Measurements from ENCODE around the gene HEBP1.

Gene HEBP1

GRCh38 chr12:12974211-12974610 is 25.9 kb downstream of the HEBP1 start:
- Histone ChIP-seq H3K36me3 (ENCODE audit: control insufficient read depth, insufficient read depth, low read length) (peaks cover 52% of the 10 kb centered on the region), H3K4me1 (ENCODE audit: control insufficient read depth, insufficient read depth, low read length) (0 out of 2 replicates have a peak, but pooled peaks cover 2% of the 10 kb centered on the region), H3K4me3 (ENCODE audit: low read depth, low read length) (no peak overlapping the region), H3K27me3 (ENCODE audit: control insufficient read depth, insufficient read depth, low read length) (no peaks in the 10 kb centered on the region), H3K9me3 (ENCODE audit: control insufficient read depth, insufficient read depth, low read length) (0 out of 2 replicates have a peak, but pooled peaks cover 5% of the 10 kb centered on the region), H3K27ac (ENCODE audit: low read depth, low read length) (no peak overlapping the region), H3K9ac (ENCODE audit: low read depth, low read length) (no peak overlapping the region)

GRCh38 chr12:12973019-12973418 is 27.0 kb downstream of the HEBP1 start:
- H3K27ac ChIP-seq (ENCODE audit: low read depth, low read length): no peak overlapping the region
- 0 out of 2 replicates have a peak, but pooled peaks cover 5% of the 10 kb centered on the region for H3K9me3 ChIP-seq (ENCODE audit: control insufficient read depth, insufficient read depth, low read length)
- H3K9ac ChIP-seq (ENCODE audit: low read depth, low read length): no peak overlapping the region
- no peak overlapping the region for H3K4me3 ChIP-seq (ENCODE audit: low read depth, low read length)
- no peaks in the 10 kb centered on the region for H3K27me3 ChIP-seq (ENCODE audit: control insufficient read depth, insufficient read depth, low read length)
- 0 out of 2 replicates have a peak, but pooled peaks cover 2% of the 10 kb centered on the region for H3K4me1 ChIP-seq (ENCODE audit: control insufficient read depth, insufficient read depth, low read length)
- H3K36me3 ChIP-seq (ENCODE audit: control insufficient read depth, insufficient read depth, low read length): peaks cover 46% of the 10 kb centered on the region

DNA sequence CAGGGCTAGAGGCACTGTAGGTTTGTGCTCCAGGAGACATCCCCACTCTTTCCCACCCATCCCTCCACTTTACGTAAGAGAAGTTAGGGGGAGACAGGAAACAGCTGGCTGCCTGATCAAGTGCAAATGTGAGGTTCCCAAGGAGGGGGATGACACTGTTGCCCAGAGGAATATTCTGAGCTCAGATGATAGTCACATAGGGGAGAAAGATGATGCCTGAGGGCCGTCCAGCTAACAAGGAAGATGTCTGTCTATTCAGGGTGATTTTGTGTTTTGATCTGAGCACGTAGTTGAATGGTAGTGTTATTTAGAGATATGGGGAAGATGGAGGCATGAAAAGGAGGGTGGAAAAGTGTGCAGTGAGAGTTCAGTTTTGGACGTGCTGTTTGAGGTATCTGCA is 34.2 kb downstream of the HEBP1 start:
- H3K9ac ChIP-seq (ENCODE audit: low read depth, low read length): no peak overlapping the region
- H3K27me3 ChIP-seq (ENCODE audit: control insufficient read depth, insufficient read depth, low read length): no peaks in the 10 kb centered on the region
- no peak overlapping the region for H3K27ac ChIP-seq (ENCODE audit: low read depth, low read length)
- no peaks in the 10 kb centered on the region for H3K9me3 ChIP-seq (ENCODE audit: control insufficient read depth, insufficient read depth, low read length)
- no peak overlapping the region for H3K4me3 ChIP-seq (ENCODE audit: low read depth, low read length)
- no peaks in the 10 kb centered on the region for H3K36me3 ChIP-seq (ENCODE audit: control insufficient read depth, insufficient read depth, low read length)
- H3K4me1 ChIP-seq (ENCODE audit: control insufficient read depth, insufficient read depth, low read length): no peaks in the 10 kb centered on the region

DNA sequence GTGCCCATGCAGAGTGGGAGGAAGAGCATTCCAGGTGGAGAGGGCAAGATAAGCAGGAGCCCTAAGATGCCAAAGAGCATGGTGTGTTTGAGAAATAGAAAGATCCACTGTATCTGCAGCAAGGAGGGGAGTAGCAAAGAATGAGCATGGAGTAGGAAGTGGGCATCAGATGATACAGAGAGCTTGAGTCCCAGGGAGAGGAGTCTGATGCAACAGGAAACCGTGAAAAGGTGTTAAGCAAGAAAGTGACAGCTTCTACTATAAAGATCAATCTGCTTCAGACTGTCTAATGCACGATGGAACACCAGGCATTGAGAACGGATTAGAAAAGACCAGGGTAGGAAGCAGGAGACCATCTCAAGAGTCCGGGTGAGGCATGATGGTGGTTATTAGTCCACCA is 35.8 kb downstream of the HEBP1 start:
- Histone ChIP-seq H3K36me3 (ENCODE audit: control insufficient read depth, insufficient read depth, low read length) (no peaks in the 10 kb centered on the region), H3K27me3 (ENCODE audit: control insufficient read depth, insufficient read depth, low read length) (no peaks in the 10 kb centered on the region), H3K9me3 (ENCODE audit: control insufficient read depth, insufficient read depth, low read length) (no peaks in the 10 kb centered on the region), H3K4me1 (ENCODE audit: control insufficient read depth, insufficient read depth, low read length) (no peaks in the 10 kb centered on the region), H3K27ac (ENCODE audit: low read depth, low read length) (no peak overlapping the region), H3K4me3 (ENCODE audit: low read depth, low read length) (no peak overlapping the region), H3K9ac (ENCODE audit: low read depth, low read length) (no peak overlapping the region)

DNA sequence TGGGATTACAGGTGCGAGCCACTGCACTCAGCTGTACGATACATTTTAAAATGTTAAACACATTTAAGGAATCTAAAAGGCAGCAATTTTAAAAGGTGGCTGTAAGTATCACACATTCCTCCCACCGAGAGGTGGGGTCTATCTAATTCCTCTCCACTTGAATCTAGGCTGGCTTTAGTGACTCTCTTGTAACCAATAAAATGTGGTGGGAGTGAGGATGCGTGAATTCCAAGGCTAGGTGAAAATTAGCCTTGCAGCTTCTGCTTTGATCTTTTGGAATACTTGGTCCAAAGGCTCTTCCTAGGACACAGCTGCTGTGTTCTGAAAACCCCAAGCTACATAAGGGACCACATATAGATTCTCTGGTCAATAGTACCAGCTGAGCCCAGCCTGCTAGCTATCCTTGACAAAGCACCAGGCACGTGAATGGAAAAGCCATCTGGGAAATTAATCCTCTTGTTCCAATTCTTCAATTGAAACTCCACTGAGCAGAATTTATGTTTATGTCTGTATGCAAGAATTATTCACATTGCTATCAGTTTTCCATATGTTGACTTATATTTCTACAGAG is 39.3 kb downstream of the HEBP1 start:
- H3K27ac ChIP-seq (ENCODE audit: low read depth, low read length): no peak overlapping the region
- H3K4me1 ChIP-seq (ENCODE audit: control insufficient read depth, insufficient read depth, low read length): no peaks in the 10 kb centered on the region
- no peaks in the 10 kb centered on the region for H3K9me3 ChIP-seq (ENCODE audit: control insufficient read depth, insufficient read depth, low read length)
- no peak overlapping the region for H3K4me3 ChIP-seq (ENCODE audit: low read depth, low read length)
- no peak overlapping the region for H3K9ac ChIP-seq (ENCODE audit: low read depth, low read length)
- no peaks in the 10 kb centered on the region for H3K36me3 ChIP-seq (ENCODE audit: control insufficient read depth, insufficient read depth, low read length)
- H3K27me3 ChIP-seq (ENCODE audit: control insufficient read depth, insufficient read depth, low read length): no peaks in the 10 kb centered on the region

- H3K9ac ChIP-seq (ENCODE audit: low read depth, low read length): no peak overlapping the region
- no peak overlapping the region for H3K4me3 ChIP-seq (ENCODE audit: low read depth, low read length)
- H3K27ac ChIP-seq (ENCODE audit: low read depth, low read length): no peak overlapping the region
- H3K27me3 ChIP-seq (ENCODE audit: control insufficient read depth, insufficient read depth, low read length): no peaks in the 10 kb centered on the region
- H3K9me3 ChIP-seq (ENCODE audit: control insufficient read depth, insufficient read depth, low read length): no peaks in the 10 kb centered on the region
- H3K36me3 ChIP-seq (ENCODE audit: control insufficient read depth, insufficient read depth, low read length): no peaks in the 10 kb centered on the region
- no peaks in the 10 kb centered on the region for H3K4me1 ChIP-seq (ENCODE audit: control insufficient read depth, insufficient read depth, low read length)
These were observed 41.2 kb downstream of the HEBP1 start for GRCh38 chr12:12958886-12959285.

GRCh38 chr12:12954878-12955625 is 45.0 kb downstream of the HEBP1 start:
- H3K27me3 ChIP-seq (ENCODE audit: control insufficient read depth, insufficient read depth, low read length): no peaks in the 10 kb centered on the region
- H3K27ac ChIP-seq (ENCODE audit: low read depth, low read length): no peak overlapping the region
- H3K36me3 ChIP-seq (ENCODE audit: control insufficient read depth, insufficient read depth, low read length): no peaks in the 10 kb centered on the region
- no peak overlapping the region for H3K4me3 ChIP-seq (ENCODE audit: low read depth, low read length)
- no peaks in the 10 kb centered on the region for H3K4me1 ChIP-seq (ENCODE audit: control insufficient read depth, insufficient read depth, low read length)
- H3K9me3 ChIP-seq (ENCODE audit: control insufficient read depth, insufficient read depth, low read length): no peaks in the 10 kb centered on the region
- H3K9ac ChIP-seq (ENCODE audit: low read depth, low read length): no peak overlapping the region

DNA sequence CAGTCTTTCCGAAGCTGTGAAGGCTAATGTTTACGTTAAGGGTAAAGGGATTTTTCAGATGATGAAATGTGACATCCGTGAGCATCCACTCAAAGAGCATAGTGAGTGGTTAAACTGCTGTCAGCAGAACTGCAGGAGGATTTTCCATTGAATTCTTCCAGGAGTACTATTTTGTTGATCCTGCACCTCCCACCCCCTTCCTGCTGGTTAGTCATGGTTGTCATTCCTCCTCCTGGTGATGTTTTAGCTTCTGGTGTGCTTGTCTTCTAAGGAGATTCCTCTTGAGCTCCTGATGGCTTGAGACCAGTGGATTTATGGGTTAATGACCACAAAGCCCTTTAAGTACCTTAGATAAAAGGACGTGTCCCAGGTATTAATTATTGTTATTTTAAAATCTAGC is 45.7 kb downstream of the HEBP1 start:
- Histone ChIP-seq H3K36me3 (ENCODE audit: control insufficient read depth, insufficient read depth, low read length) (0 out of 2 replicates have a peak, but pooled peaks cover 5% of the 10 kb centered on the region), H3K9me3 (ENCODE audit: control insufficient read depth, insufficient read depth, low read length) (no peaks in the 10 kb centered on the region), H3K27me3 (ENCODE audit: control insufficient read depth, insufficient read depth, low read length) (no peaks in the 10 kb centered on the region), H3K9ac (ENCODE audit: low read depth, low read length) (no peak overlapping the region), H3K4me1 (ENCODE audit: control insufficient read depth, insufficient read depth, low read length) (no peaks in the 10 kb centered on the region), H3K27ac (ENCODE audit: low read depth, low read length) (no peak overlapping the region), H3K4me3 (ENCODE audit: low read depth, low read length) (no peak overlapping the region)

- Histone ChIP-seq H3K27me3 (ENCODE audit: control insufficient read depth, insufficient read depth, low read length) (no peaks in the 10 kb centered on the region), H3K4me1 (ENCODE audit: control insufficient read depth, insufficient read depth, low read length) (no peaks in the 10 kb centered on the region), H3K27ac (ENCODE audit: low read depth, low read length) (no peak within 1 kb of the TSS), H3K36me3 (ENCODE audit: control insufficient read depth, insufficient read depth, low read length) (0 out of 2 replicates have a peak, but pooled peaks cover 5% of the 10 kb centered on the region), H3K9ac (ENCODE audit: low read depth, low read length) (no peak within 1 kb of the TSS), H3K4me3 (ENCODE audit: low read depth, low read length) (no peak within 1 kb of the TSS), H3K9me3 (ENCODE audit: control insufficient read depth, insufficient read depth, low read length) (no peaks in the 10 kb centered on the region)
These were observed 48.0 kb downstream of the HEBP1 start, which contains the start of gene GPRC5D for GRCh38 chr12:12952036-12952435. Gene GPRC5D (minus strand): TSS chr12:12952170. CDS start chr12:12950384, 1,786 bp downstream.

- Histone ChIP-seq H3K27me3 (ENCODE audit: control insufficient read depth, insufficient read depth, low read length) (no peaks in the 10 kb centered on the region), H3K9ac (ENCODE audit: low read depth, low read length) (no peak overlapping the region), H3K9me3 (ENCODE audit: control insufficient read depth, insufficient read depth, low read length) (no peaks in the 10 kb centered on the region), H3K4me3 (ENCODE audit: low read depth, low read length) (no peak overlapping the region), H3K4me1 (ENCODE audit: control insufficient read depth, insufficient read depth, low read length) (no peaks in the 10 kb centered on the region), H3K27ac (ENCODE audit: low read depth, low read length) (no peak overlapping the region), H3K36me3 (ENCODE audit: control insufficient read depth, insufficient read depth, low read length) (0 out of 2 replicates have a peak, but pooled peaks cover 5% of the 10 kb centered on the region)
These were observed 48.6 kb downstream of the HEBP1 start for GRCh38 chr12:12951504-12951903.

DNA sequence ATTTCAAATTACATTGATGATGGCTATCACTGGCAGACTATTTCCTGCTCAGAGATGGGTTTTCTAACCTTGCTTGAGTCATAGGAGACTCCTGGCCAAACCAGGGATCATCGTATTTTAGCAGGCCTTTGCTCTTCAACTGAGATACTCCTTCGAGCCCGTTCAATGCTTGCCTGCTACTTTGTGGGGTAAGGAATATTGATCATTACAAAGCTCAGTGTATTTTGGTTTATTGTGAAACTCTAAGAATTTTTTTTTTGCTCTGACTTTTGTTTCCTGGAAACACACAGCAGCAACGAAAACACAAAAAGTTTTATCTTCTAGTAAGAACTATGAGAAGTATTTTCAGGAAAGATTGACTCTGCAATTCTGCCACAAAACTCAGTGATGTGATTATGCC is 52.2 kb downstream of the HEBP1 start:
- Histone ChIP-seq H3K9ac (ENCODE audit: low read depth, low read length) (no peak overlapping the region), H3K27ac (ENCODE audit: low read depth, low read length) (no peak overlapping the region), H3K36me3 (ENCODE audit: control insufficient read depth, insufficient read depth, low read length) (0 out of 2 replicates have a peak, but pooled peaks cover 5% of the 10 kb centered on the region), H3K27me3 (ENCODE audit: control insufficient read depth, insufficient read depth, low read length) (no peaks in the 10 kb centered on the region), H3K4me1 (ENCODE audit: control insufficient read depth, insufficient read depth, low read length) (no peaks in the 10 kb centered on the region), H3K9me3 (ENCODE audit: control insufficient read depth, insufficient read depth, low read length) (no peaks in the 10 kb centered on the region), H3K4me3 (ENCODE audit: low read depth, low read length) (no peak overlapping the region)

All from HUES48 (cell line).